GM18867 (cell line): ENCODE data around the gene MSLN.
"Not testable (repeated sequence)": the region's sequence is repeated elsewhere in the genome, so short reads cannot be mapped to it uniquely, and the experiment has no call there.

Source experiments
- ATAC-seq: cut with Tn5 transposase; IDR thresholded peaks from one replicate; pipeline ENCODE4 v1.9.1; 2021; ENCODE audit warnings: mild to moderate bottlenecking, moderate library complexity; ENCODE audit not compliant: unreplicated experiment

Gene MSLN

DNA sequence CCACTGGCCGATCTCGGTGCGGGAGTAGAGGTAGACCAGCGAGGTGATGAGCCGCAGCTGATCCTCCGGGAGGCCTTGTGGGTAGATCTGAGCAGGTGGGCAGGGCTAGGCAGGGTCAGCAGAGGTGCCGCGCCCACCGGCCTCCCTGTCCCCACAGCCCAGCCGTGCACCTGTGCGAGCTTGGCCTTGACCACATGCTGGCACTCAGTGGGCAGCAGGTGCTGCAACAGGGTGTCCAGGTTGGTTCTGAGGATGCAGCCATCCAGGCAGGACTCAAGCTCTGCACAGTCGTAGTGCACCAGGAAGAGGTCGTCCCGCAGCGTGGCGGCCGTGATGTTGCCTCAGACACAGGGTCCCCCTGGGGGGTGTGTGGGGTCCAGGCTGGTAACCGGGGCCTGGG lies 12.4 kb downstream of the MSLN start:
- no peak for ATAC-seq

DNA sequence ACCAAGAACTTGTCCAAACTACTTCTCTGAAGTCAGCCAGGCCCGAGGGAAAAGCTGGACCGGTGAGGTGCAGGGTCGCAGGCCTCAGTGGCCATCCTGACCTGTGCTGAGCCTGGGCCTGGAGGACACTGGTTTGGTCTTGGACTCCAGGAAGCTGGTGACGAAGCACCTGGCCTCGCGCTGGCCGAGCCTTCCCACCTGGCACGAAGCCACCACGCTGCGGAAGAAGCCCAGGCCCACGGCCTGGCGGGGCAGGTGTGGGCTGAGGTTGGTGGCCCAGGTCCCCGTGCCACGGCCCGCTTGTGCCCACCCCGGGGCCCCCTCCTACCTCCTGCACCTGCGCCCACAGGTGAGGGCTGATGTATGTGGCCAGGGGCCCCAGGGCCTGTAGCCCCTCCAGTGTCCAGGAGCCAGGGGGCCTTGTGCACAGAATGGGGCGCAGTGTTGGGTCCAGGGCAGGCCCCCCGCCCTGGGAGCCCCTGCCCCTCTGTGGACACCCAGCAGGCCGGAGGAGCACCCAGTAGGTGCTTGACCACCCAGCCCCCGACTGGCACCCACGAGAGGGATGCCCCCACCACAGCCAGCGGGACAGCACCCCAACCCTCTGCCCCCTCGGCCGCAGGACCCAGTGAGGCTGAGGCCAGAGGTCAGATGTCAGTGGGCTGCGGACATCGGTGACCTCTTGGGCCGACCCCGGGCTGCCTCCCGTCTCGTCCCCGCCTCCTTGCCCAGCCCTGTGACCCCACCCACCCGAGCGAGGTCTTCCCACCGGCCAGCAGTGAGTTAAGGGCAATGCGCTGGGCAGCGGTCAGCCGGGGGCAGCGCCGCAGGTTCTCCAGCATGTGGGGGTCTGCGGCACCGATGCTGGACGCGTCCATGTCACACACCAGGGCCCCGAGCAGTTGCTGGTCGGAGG lies 13.8 kb downstream of the MSLN start:
- ATAC-seq = no peak

DNA sequence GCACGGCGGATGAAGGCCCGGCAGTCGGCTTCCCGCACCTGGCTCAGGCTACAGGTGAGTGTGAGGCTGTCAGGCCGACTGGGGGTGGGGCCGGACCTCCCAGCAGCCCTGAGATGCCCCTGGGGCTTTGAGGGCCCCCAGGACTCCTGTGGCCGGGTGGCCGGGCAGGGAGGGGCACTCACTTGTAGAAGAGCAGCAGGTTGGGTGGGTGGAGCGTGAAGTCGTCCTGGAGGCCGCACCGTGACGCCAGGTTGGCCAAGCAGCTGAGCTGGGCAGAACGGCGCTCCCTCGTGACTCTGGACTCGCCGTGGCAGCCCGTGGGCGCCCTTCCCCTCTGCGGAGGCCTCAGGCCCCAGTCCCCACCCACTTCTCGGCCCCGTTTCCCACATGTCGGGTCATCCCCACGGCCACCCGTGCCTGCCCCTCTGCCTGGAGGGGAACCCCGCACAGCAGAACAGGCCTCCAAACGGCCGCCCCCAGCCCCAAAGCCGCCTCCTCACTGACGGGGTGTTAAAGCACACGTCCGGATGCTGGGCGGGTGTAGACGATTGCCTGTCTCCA lies 14.8 kb downstream of the MSLN start:
- ATAC-seq = no peak

DNA sequence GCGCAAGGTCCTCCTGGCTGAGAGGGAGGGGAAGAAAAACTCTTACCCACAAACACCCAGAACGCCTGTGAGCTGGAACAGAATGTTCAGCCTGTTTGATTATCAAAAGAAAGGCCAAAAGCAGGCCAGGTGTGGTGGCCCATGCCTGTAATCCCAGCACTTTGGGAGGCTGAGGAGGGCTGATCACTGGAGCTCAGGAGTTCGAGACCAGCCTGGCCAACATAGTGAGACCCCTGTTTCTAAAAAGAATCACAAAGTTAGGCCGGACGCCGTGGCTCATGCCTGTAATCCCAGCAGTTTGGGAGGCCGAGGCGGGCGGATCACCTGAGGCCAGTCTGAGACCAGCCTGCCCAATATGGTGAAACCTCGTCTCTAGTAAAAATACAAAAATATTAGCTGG lies 15.8 kb downstream of the MSLN start:
- not testable (repeated sequence) for ATAC-seq

DNA sequence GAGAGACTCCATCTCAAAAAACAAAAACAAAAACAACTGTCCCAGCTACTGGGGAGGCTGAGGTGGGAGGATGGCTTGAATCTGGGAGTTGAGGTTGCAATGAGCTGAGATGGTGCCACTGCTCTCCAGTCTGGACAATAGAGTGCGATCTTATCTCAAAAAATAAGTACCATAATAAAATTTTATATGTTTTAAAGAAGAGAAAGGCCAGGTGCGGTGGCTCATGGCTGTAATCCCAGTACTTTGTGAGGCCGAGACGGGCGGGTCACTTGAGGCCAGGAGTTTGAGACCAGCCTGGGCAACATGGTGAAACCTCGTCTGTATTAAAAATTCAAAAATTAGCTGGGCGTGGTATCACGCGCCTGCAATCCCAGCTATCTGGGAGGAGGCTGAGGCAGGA lies 16.3 kb downstream of the MSLN start:
- ATAC-seq = no peak

DNA sequence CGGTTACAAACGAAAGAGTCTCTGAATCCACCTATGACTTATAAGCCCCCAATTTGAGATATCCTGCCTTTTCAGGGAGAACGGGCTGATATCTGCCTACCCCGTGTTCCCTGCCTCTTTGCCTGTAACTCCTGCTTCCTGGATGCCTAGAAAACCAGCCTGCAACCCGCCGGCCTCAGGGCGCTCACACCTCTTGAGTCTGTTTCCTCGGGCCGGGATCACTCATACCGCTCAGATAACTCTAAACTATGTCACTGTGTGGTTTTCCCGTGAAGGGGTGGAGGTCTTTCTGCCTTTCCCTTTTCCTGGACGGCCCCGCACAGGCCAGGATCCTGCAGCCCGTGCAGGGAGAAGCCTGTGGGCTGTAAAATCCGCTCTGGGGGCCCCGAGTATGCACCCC lies 17.3 kb downstream of the MSLN start:
- ATAC-seq = no peak

DNA sequence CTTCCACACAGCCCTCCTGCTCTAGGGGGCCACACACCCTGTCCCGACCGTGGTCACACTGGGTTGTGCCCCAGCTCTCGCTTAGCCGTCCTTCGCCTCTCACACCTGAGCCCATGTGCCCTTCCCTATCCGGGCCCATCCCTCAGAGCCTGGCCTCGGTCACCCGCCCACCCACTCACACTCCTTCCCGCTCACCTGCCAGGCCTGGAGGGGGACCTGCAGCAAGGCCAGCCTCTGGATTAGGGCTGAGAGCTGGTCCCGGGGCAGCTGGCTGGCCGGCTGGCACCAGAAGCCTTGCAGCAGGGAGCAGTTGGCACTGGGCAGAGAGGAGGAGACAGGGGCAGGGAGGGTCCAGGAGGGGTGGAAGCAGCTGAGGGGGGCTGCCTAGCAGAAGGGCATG lies 17.9 kb downstream of the MSLN start:
- ATAC-seq = no peak

DNA sequence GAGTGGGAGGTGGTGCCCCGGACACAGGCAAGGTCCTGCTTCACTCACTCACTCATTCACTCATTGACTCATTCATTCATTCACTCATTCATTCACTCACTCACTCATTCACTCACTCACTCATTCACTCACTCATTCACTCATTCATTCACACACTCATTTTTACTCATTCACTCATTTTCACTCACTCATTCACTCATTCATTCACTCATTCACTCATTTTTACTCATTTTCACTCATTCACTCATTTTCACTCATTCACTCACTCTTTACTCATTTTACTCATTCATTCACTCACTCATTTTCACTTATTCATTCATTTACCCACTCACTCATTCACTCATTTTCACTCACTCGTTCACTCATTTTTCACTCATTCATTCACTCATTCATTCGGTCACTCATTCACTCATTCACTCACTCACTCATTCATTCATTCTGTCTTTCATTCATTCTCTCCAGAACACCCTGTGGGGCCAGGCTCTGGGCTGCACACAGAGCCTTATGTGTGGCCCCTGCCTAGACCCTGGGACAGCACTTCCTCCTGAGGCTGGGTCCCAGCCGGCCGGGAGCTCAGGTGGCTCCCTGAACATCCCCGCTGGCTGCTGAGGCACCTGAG lies 18.5 kb downstream of the MSLN start:
- no peak for ATAC-seq

DNA sequence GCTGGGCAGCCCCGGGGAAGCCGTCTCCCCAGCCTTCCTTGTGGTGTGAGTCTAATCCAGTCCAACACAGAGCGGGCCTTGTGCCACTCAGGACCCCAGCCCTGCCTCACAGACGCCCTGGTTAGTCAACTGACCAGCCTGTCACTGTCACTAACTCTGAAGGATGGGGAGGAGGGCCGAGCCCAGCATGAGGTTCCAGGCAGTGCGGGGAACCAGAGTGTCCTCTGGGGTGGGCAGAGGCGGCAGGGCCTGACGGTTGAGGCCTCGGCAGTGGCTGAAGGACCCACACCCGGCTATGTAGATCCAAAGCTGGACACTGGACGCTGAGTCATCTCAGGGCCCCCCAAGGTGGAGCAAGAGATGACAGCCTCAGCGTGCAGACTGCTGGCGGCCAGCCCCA lies 19.0 kb downstream of the MSLN start:
- ATAC-seq = no peak

DNA sequence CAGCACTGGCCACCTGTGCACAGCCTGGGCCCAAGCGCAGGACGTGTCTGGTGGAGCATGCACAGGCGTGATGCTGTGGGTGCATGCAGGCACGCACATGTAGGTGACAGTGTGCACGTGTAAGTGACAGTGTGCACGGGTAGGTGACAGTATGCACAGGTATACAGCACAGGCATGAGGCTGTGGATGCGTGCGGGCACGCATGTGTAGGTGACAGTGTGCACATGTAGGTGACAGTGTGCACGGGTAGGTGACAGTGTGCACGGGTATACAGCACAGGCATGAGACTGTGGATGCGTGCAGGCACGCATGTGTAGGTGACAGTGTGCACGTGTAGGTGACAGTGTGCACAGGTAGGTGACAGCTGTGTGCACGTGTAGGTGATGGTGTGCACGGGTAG lies 19.8 kb downstream of the MSLN start:
- ATAC-seq = no peak

DNA sequence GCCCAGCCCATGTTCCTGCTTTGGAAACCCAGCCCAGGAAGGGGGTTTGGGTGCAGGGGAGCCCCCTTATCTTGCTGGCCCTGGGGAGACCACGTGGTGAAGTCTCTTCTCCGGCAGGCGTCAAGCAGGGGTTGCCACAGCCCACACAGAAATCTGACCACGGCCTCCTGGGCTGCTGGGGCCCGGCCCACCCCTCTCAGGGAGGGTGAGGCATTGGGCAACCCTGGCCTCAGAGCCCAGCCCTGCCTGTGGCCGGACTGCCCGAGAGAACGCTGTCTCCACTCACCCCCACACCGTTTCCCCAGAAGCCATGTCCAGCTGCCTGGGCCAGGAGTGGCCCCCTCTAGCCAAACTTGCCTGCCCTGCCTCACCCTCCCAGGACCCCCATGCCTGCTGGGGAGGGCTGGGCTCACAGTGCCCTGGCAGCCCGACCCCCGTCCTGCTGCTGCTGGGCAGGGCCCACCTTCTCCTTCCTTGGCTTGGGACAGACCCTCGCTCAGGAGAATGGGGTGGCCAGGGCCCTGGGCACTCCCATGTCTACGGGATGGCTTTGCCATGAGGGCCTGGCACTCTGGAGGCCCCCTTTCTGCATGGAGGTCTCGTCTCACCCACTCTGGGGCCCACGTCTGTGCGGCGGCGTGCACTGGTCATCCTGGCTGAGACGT lies 20.9 kb downstream of the MSLN start:
- ATAC-seq = no peak

DNA sequence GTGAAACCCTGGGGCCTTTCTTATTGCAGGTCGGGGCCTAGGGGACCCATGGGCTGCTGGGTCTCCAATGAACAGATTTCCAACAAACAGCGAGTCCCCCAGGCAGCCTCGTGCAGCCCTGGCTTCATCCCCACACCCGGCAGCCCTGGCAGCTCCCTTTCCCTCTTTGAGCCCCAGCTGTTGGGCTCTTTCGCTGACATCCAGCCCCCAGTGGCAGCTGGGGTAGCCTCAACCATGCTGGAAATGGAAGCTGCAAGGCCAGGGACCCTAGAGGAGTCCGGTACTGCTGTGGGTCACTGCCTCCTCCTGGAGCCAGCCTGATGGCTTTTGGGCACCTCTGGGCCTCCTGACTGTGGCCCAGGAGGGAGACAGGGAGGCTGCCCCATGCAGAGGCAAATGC lies 21.7 kb downstream of the MSLN start:
- ATAC-seq = no peak

DNA sequence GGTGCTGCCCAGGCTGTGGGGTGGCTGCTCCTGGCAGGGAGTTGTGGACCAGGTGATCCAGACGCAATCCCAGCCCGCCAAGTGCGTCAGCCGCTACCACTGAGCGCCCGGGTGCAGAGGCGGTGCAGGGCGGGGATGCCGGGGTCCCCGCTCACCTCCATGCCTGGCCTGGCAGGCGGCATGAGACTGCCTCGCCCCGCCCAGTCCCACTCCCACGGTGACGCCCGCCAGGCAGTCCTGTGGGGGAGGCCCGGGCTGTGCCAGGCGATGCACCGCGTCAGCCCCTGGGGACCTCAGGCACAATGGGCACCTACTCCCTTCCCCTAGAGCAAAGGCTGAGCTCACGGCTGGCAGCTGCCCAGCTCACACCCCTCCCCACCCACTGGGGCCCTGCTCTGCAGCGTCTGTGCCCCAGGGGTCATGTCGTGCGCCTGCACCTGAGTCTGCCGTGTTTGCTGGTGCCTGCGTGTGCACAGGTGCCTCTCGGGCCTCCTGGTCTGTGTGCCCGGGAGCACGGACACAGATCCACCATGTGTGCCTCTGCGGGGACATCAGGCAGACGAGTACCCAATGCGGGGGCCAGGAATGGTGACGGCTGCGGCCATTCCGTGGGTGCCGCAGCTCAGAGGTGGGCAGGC lies 22.4 kb downstream of the MSLN start:
- no peak for ATAC-seq

DNA sequence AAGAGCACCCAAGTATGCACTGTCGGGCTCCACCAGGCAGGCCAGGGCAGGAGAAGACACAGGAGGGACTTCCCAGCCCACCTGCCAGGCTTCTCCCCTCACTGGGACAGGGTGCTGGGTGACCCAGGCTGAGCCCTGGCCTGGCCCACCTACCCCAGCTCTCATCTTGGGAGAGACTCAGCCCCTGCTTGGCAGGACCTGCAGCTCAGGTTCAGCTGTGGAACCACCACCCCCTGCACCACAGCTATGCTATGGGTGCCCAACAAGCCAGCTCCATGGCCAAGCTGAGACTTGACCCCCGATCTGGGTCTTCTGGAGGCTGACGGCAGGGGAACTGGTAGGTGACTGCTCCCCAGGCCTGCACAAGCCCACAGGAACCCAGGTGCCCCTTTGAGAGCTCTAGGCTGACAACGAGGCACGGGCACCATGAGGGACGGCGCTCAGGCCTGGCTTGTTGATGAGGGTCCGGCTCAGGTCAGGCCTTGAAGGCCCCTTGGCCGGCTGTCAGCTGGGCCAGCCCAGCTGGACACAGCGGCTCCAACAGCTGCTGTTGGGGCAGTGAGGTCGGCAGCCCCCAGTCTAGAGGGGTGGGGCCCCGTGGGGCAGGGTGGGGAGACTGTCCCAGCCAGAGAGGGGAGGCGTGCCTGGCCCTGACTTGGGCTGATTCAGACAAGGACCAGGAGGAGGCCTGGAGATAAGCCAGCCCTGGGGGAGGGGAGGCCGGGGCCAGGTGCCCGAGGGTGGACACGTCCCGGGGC lies 23.0 kb downstream of the MSLN start:
- ATAC-seq = no peak

DNA sequence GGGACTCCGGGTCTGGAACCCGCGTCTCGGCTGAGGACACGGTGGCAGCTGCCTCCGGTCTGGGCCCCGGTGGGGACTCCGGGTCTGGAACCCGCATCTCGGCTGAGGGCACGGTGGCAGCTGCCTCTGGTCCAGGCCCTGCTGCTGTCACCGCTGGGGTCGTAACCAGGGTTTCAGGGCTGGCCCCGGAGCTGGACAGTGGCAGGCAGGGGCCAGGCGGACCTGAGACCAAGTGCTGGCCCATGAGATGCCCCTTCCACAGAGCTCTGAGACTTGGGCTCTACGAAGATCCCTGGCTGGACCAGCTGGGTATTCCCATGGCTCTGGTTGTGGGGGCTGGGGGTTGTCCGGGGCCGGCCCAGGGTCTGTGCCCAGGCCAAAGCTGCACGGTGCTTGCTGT lies 23.9 kb downstream of the MSLN start:
- ATAC-seq = no peak

DNA sequence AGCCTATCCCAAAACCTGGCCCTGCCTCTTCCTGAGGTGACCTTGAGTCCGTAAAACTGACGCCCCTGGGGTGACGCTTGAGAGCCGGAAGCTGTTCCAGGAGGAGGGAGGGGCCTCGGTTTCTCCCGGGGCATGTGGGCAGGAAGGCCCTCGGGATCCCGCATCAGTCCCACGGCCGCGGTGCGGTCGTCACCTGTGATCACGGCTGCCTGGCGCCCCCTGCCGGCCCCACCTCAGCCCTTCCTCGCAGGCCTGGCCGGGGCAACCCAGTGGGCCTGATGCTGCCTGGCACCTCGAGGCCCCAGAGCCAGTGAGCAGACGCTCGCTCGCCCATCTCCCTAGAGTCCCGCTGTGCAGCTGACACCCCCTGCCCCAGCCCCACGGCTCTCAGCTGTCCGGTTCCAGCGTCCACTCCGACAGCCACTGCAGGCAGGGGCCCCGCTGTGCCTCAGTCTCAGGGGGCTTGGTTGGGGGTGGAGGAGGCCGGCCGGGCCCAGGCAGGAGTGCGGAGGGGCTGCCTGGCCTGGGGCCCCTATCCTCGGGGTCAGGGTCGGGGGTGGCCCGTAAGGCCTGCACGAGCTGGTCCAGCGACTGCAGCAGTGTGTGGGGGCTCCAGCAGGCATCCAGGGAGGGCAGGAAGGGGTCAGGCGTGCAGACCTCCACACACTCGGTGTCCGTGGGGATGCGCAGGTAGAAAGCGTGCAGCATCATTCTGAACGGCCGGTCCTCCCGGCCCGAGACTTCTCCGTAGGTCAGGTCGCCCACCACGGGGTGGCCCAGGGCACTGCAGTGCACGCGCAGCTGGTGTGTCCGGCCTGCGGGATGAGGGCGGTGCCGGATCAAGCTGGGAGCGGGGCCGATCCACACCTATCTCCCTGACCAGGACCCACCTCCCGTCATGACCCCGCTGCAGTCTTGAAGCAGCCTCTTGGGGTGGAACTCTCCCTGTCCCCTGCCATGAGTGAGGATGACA lies 25.3 kb downstream of the MSLN start:
- no peak for ATAC-seq

DNA sequence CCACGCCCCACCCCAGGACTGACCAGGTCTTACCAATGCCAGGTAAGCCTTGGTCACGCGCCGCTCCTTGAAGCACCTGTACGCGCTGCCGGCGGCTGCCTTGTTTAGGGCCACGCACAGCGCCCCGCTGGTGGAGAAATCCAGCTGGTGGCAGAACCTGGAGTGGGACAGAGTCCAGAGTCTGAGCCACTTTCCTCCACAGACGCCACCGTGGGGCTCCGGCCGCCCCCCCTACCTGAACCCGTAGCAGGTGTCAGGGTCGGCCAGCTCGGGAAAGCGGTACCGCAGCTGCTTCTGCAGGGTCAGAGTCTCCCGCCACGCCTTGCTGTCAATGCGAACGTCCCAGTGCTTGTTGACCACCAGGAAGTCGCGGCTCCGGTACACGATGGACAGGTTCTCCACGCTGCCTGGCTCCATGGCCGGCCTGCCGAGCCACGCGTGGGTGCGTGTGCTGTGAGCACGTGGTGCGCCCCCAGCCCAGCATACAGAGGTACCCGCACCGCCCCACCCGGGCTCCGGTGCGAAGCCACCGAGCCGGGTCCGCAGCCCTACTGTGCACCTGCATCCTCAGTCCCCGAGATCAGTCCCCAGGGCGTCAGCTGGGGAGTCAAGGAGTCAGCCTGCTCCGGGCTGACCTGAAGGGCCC lies 26.9 kb downstream of the MSLN start:
- no peak for ATAC-seq

DNA sequence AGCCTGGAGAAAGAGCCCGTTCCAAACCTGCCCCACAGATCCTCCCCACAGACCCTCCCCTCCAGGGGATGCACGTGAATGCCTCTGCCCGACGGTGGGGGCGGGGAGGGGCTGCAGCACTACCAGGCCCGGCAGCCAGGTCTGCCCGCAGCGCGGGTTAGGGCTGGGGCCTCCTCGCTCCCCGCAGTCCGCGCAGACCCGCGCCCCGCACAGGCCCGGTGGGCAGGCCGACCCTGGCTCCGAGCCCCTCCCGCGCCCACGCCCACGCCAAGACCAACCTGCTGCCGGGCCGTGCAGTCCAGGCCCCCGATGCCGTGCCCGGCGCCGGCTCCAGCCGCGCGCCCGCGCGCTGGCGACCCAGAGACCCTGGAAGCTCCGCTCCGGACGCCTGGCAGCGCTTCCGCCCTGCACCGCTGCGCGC lies 27.5 kb downstream of the MSLN start, which contains the start of gene RPUSD1:
RPUSD1 (minus strand) TSS at position 404 of the 421 bp plus-strand sequence. CDS start 644 bp downstream, outside the sequence.
- ATAC-seq = peak; percentile 18
